ENCODE measurements around the gene KRTAP4-8.

DNA sequence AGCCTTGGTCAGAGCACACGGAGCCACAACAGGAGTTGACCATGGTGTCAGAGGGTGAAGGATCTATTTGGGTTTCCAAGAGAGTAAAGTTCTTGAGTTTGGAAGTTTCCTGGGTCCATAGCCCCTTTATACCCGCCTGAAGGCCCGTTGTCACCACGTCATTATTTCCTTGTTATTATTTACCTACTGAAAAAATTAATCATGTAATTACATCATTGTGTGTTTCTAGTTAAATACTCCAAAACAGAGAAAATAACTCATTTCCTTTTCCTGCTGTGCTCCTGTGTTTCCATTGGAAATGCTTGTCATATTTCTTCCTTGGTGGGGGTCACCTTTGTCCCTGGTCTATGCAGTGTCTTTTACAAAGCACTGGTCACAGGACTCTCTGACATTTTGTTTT, at the start of gene KRTAP4-8:
- TF ChIP-seq CTCF (IDR thresholded peaks at IDR 0.05) (no peak), POLR2A (IDR thresholded peaks at IDR 0.05) (no peak)
